Osteoblast (primary cell): ENCODE measurements around the gene FAAH2. TPM values are rescaled to one million over a fixed set of nuclear protein-coding genes. Genes with fewer than 3 reads are reported as not detected.

ENCODE experiments used
- DNase-seq: peaks from one replicate; pipeline ENCODE4 v3.0.0; 2011; ENCODE audit warnings: low spot score, mixed read lengths; ENCODE audit not compliant: insufficient read length; ENCODE audit errors: missing footprints
- H2AFZ ChIP-seq: 2 replicates; pipeline ENCODE4 v1.6.0; 2011; ENCODE audit warnings: mild to moderate bottlenecking, low read length
- H3K27ac ChIP-seq: 2 replicates; pipeline ENCODE4 v1.5.1; 2011; ENCODE audit warnings: mild to moderate bottlenecking, low read depth, low read length, moderate library complexity
- H3K27me3 ChIP-seq: 2 replicates; pipeline ENCODE4 v1.6.0; 2012; ENCODE audit warnings: mild to moderate bottlenecking, control low read depth, inconsistent platforms, low read length, moderate library complexity; ENCODE audit not compliant: insufficient read depth
- H3K36me3 ChIP-seq: 2 replicates; pipeline ENCODE4 v1.5.1; 2011; ENCODE audit warnings: mild to moderate bottlenecking, low read length, control low read depth, moderate library complexity; ENCODE audit not compliant: insufficient read depth
- H3K4me1 ChIP-seq: 2 replicates; pipeline ENCODE4 v1.5.1; 2011; ENCODE audit warnings: mild to moderate bottlenecking, low read length, control low read depth, moderate library complexity; ENCODE audit not compliant: insufficient read depth
- H3K4me2 ChIP-seq: 2 replicates; pipeline ENCODE4 v1.6.0; 2011; ENCODE audit warnings: mild to moderate bottlenecking, low read length; ENCODE audit not compliant: insufficient read depth
- H3K4me3 ChIP-seq: fragments of 200-600 bp; sonication (generic); 3 replicates; pipeline ENCODE4 v1.5.1; 2012; ENCODE audit warnings: mild to moderate bottlenecking, low read length, inconsistent platforms; ENCODE audit not compliant: insufficient read depth
- H3K79me2 ChIP-seq: 2 replicates; pipeline ENCODE4 v1.6.0; 2012; ENCODE audit warnings: mild to moderate bottlenecking, low read length, control low read depth, inconsistent platforms; ENCODE audit not compliant: insufficient read depth
- H3K9me3 ChIP-seq: 2 replicates; pipeline ENCODE4 v1.5.1; 2011; ENCODE audit warnings: low read depth, low read length, control low read depth
- H4K20me1 ChIP-seq: 2 replicates; pipeline ENCODE4 v1.6.0; 2012; ENCODE audit warnings: mild to moderate bottlenecking, low read length, control low read depth; ENCODE audit not compliant: insufficient read depth
- total RNA-seq: library from RNA; depleted of rRNA; stranded (reverse); fragments of >200 nt; gene quantifications from 2 replicates; pipeline ENCODE4 v1.2.3, GENCODE V29; 2012
- TF ChIP-seq, protein P1 (sequence below): IDR thresholded peaks from 2 replicates; pipeline ENCODE4 v1.5.1; 2011; ENCODE audit warnings: mild to moderate bottlenecking, low read depth, low read length, moderate library complexity; ENCODE audit errors: extremely low read depth

Gene FAAH2
- total RNA-seq, 1 donor: not detected

DNA sequence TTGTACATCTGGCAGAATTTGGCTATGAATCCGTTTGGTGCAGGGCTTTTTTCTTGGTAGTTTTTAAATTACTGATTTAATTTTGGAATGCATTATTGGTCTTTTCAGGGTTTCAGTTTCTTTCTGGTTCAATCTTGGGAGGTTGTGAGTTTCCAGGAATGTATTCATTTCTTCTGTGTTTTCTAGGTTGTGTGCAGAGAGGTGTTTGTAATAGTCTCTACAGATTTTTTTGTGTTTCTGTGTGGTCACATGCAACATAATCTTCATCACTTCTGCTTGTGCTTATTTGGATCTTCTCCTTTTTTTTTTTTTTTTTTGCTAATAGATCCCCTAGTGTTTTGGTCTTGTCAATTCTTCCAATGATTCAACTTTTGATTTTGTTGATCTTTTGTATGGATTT lies 77.6 kb downstream of the FAAH2 start:
- H3K9me3 ChIP-seq: no peaks in the 10 kb centered on the region
- no peaks in the 10 kb centered on the region for H4K20me1 ChIP-seq
- no peaks in the 10 kb centered on the region for H3K79me2 ChIP-seq
- H3K36me3 ChIP-seq: no peaks in the 10 kb centered on the region
- TF ChIP-seq, protein P1, sequence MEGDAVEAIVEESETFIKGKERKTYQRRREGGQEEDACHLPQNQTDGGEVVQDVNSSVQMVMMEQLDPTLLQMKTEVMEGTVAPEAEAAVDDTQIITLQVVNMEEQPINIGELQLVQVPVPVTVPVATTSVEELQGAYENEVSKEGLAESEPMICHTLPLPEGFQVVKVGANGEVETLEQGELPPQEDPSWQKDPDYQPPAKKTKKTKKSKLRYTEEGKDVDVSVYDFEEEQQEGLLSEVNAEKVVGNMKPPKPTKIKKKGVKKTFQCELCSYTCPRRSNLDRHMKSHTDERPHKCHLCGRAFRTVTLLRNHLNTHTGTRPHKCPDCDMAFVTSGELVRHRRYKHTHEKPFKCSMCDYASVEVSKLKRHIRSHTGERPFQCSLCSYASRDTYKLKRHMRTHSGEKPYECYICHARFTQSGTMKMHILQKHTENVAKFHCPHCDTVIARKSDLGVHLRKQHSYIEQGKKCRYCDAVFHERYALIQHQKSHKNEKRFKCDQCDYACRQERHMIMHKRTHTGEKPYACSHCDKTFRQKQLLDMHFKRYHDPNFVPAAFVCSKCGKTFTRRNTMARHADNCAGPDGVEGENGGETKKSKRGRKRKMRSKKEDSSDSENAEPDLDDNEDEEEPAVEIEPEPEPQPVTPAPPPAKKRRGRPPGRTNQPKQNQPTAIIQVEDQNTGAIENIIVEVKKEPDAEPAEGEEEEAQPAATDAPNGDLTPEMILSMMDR: no peak
- no peaks in the 10 kb centered on the region for H3K27me3 ChIP-seq
- H2AFZ ChIP-seq: no peak overlapping the region
- no peaks in the 10 kb centered on the region for H3K4me1 ChIP-seq
- H3K4me3 ChIP-seq: no peak overlapping the region
- no peak overlapping the region for H3K4me2 ChIP-seq
- no peak overlapping the region for H3K27ac ChIP-seq
- DNase-seq: no peak

DNA sequence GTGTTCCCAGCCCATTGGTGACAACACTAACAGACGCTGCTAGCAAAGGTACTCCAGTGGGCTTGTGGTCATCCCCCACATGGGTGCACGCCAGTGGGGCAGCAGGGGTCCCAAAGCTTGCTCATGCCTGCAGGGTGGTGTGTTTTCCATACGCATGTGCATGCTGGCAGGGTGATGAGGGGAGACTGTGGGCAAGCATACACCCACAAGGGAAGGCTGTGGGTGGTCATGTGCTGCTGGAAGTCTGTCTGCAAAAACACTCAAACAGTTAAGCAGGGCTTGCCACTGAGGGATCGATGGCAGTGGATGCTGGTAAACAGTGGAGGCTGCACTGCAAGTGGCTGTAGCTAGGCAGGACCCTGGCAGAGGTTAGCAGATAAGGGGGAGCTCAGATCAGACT lies 79.9 kb downstream of the FAAH2 start:
- H3K4me1 ChIP-seq: no peaks in the 10 kb centered on the region
- H3K4me3 ChIP-seq: no peak overlapping the region
- H2AFZ ChIP-seq: no peak overlapping the region
- DNase-seq: no peak
- TF ChIP-seq, protein P1: no peak
- no peak overlapping the region for H3K4me2 ChIP-seq
- H3K79me2 ChIP-seq: no peaks in the 10 kb centered on the region
- H3K9me3 ChIP-seq: no peaks in the 10 kb centered on the region
- no peaks in the 10 kb centered on the region for H3K27me3 ChIP-seq
- no peaks in the 10 kb centered on the region for H4K20me1 ChIP-seq
- H3K36me3 ChIP-seq: no peaks in the 10 kb centered on the region
- no peak overlapping the region for H3K27ac ChIP-seq

DNA sequence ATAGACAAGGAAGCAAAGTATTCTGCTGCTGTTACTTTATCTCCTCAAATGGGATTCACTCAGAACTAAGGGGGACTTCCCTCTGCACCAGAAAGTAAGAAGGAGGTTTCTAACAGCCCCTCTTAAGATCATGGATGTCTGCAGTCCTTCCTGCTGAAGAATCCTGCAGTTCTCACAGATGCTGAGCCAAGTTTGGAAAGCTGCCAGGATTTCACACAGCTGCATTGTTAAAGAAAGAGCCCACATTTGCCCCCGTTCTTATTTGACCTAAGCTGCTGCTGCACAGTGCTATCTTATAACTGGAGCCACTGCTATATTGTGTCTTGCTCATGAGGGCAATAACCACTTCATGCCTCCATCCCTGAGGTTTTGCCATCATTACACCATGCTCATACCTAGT lies 81.1 kb downstream of the FAAH2 start:
- Histone ChIP-seq H3K36me3 (no peaks in the 10 kb centered on the region), H3K4me1 (no peaks in the 10 kb centered on the region), H3K4me2 (no peak overlapping the region), H3K27ac (no peak overlapping the region), H4K20me1 (no peaks in the 10 kb centered on the region), H3K27me3 (no peaks in the 10 kb centered on the region), H2AFZ (no peak overlapping the region), H3K4me3 (no peak overlapping the region), H3K79me2 (no peaks in the 10 kb centered on the region), H3K9me3 (no peaks in the 10 kb centered on the region)
- TF ChIP-seq, protein P1: no peak
- no peak for DNase-seq

DNA sequence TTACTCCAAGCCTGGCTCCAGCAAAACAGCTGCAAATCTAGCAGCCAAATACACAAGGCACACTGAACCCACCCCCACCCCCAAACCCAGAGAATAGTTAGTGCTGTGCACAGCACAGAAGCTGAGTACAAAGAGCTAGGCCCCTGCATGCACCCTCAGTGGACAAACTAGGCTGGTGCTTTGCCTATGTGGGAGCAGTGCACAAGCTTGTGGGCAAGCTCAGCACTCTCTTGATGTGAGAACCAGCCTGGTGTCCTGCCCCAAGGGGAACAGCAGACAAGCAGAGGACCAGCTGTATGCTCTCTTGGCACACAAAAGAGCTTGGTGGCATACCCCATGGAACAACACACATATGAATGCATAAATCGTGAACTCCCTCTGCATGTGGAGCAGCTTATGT lies 81.7 kb downstream of the FAAH2 start:
- TF ChIP-seq, protein P1: no peak
- H3K9me3 ChIP-seq: no peaks in the 10 kb centered on the region
- no peak overlapping the region for H3K4me2 ChIP-seq
- no peaks in the 10 kb centered on the region for H3K4me1 ChIP-seq
- no peaks in the 10 kb centered on the region for H4K20me1 ChIP-seq
- no peaks in the 10 kb centered on the region for H3K27me3 ChIP-seq
- no peak overlapping the region for H3K27ac ChIP-seq
- no peak overlapping the region for H3K4me3 ChIP-seq
- H3K79me2 ChIP-seq: no peaks in the 10 kb centered on the region
- DNase-seq: no peak
- no peak overlapping the region for H2AFZ ChIP-seq
- H3K36me3 ChIP-seq: no peaks in the 10 kb centered on the region
